GM12878 (cell line): ENCODE results near the gene EPO. TPM values are rescaled to one million over a fixed set of nuclear protein-coding genes. Genes with fewer than 3 reads are reported as not detected.

Experiments
- ATAC-seq: fragments of 200-7000 bp; cut with Tn5 transposase; 3 replicates; pipeline ENCODE4 v1.9.1; 2020; ENCODE audit warnings: mild to moderate bottlenecking, moderate library complexity
- BruUV-seq: library from RNA; stranded (reverse); fragments of 400-500 nt; replicated peaks from 2 replicates; lab custom pipeline; 2021; lab: Mats Ljungman, UMichigan
- CTCF ChIA-PET: fragments of 300-600 bp; sonication (Branson Sonifier 250); formaldehyde crosslinking; extraction: SDS; loops from one replicate; lab custom pipeline; 2021; ENCODE audit warnings: inconsistent platforms; lab: Yijun Ruan, JAX
- POLR2A ChIA-PET: fragments of 350-600 bp; formaldehyde crosslinking; extraction: SDS; loops from one replicate; lab custom pipeline; 2021; ENCODE audit warnings: inconsistent platforms; lab: Charles Lee
- RAD21 ChIA-PET: fragments of 300-600 bp; sonication (Branson Sonifier 250); formaldehyde crosslinking; loops from one replicate; lab custom pipeline; 2023; ENCODE audit warnings: antibody characterized with exemption; ENCODE audit not compliant: unreplicated experiment; lab: Charles Lee
- SMC1A ChIA-PET: fragments of 300-600 bp; sonication (Branson Sonifier 250); formaldehyde crosslinking; loops from one replicate; lab custom pipeline; 2023; ENCODE audit not compliant: unreplicated experiment, uncharacterized antibody; lab: Charles Lee
- DNase-seq: peaks from one replicate; pipeline ENCODE4 v3.0.0-alpha.2; 2011; ENCODE audit warnings: low read depth, low spot score
- FAIRE-seq: peaks from 3 replicates; lab custom pipeline; 2011; peaks lifted over from hg19 to GRCh38; lab: Jason Lieb, UNC
- H2AFZ ChIP-seq: 2 replicates; pipeline ENCODE4 v1.6.0; 2011; ENCODE audit warnings: low read depth, low read length, control low read depth; ENCODE audit not compliant: control insufficient read depth
- H3K27ac ChIP-seq: 2 replicates; pipeline ENCODE4 v1.5.1; 2011; ENCODE audit warnings: control low read depth; ENCODE audit not compliant: control insufficient read depth, insufficient read depth
- H3K27me3 ChIP-seq, 2 experiments: replicated peaks in 1 of 2; 2 replicates each; pipeline versions ENCODE4 v1.6.0 to v1.6.1; 2011; ENCODE audit warnings: low read length in 1 of 2; ENCODE audit not compliant: control insufficient read depth in 2 of 2, insufficient read depth in 2 of 2
- H3K36me3 ChIP-seq, 2 experiments: 2 replicates each; pipeline ENCODE4 v1.5.1; 2011; ENCODE audit warnings: low read length in 1 of 2; ENCODE audit not compliant: control insufficient read depth in 2 of 2, insufficient read depth in 2 of 2
- H3K4me1 ChIP-seq: 2 replicates; pipeline ENCODE4 v1.6.1; 2011; ENCODE audit warnings: mild to moderate bottlenecking, low read length, moderate library complexity, mixed read lengths; ENCODE audit not compliant: control insufficient read depth, insufficient read depth
- H3K4me2 ChIP-seq: 2 replicates; pipeline ENCODE4 v1.6.0; 2011; ENCODE audit warnings: control low read depth; ENCODE audit not compliant: control insufficient read depth, insufficient read depth
- H3K4me3 ChIP-seq: fragments of 200-600 bp; sonication (generic); 2 replicates; pipeline ENCODE4 v1.5.1; 2016
- H3K79me2 ChIP-seq: 2 replicates; pipeline ENCODE4 v1.6.0; 2011; ENCODE audit warnings: low read length; ENCODE audit not compliant: control insufficient read depth, insufficient read depth
- H3K9ac ChIP-seq: 2 replicates; pipeline ENCODE4 v1.8.0; 2011; ENCODE audit warnings: low read length, control low read depth, mixed read lengths; ENCODE audit not compliant: control insufficient read depth, insufficient read depth
- H3K9me3 ChIP-seq: replicated peaks from 3 replicates; pipeline ENCODE4 v1.5.1; 2011; ENCODE audit warnings: mild to moderate bottlenecking, low read length; ENCODE audit not compliant: control insufficient read depth, insufficient read depth
- H4K20me1 ChIP-seq: 2 replicates; pipeline ENCODE4 v1.6.0; 2011; ENCODE audit not compliant: control insufficient read depth, insufficient read depth
- BHLHE40 ChIP-seq, 2 experiments: fragments of 450-650 bp in 1 of 2; IDR thresholded peaks; 2 replicates each; pipeline ENCODE4 v1.6.1; 2011 to 2017; ENCODE audit warnings: low read depth in 2 of 2, borderline replicate concordance in 1 of 2, improper control_type of control experiment in 1 of 2, low read length in 1 of 2, mild to moderate bottlenecking in 1 of 2
- CUX1 ChIP-seq: IDR thresholded peaks from 2 replicates; pipeline ENCODE4 v1.6.1; 2012; ENCODE audit warnings: improper control_type of control experiment, low read depth, low read length; ENCODE audit not compliant: insufficient replicate concordance
- JUND ChIP-seq: IDR thresholded peaks from 2 replicates; pipeline ENCODE4 v1.6.1; 2012; ENCODE audit warnings: low read depth, mild to moderate bottlenecking, low read length, improper control_type of control experiment, moderate library complexity
- KDM1A ChIP-seq: fragments of 200-600 bp; sonication (generic); IDR thresholded peaks from 2 replicates; pipeline ENCODE4 v1.6.1; 2016; ENCODE audit warnings: borderline replicate concordance
- PML ChIP-seq: IDR thresholded peaks from 2 replicates; pipeline ENCODE4 v1.6.1; 2012; ENCODE audit warnings: low read length, inconsistent platforms
- ZBED1 ChIP-seq: IDR thresholded peaks from 2 replicates; pipeline ENCODE4 v1.6.1; 2016; ENCODE audit warnings: borderline replicate concordance
- WGBS: methylation state at CpG from one replicate; pipeline ENCODE4 v1.1.6; 2016; ENCODE audit warnings: low lambda C conversion rate; ENCODE audit not compliant: insufficient replicate concordance, insufficient coverage; ENCODE audit errors: missing lambda C conversion rate; 5-methylcytosine and 5-hydroxymethylcytosine counted together
- in situ Hi-C: fragments of 300-500 bp; cut with MboI; formaldehyde crosslinking; loops from 9 replicates; pipeline ENCODE4 v1.14.3; 2018; ENCODE audit warnings: mixed read lengths
- intact Hi-C: fragments of 100-400 bp; cut with micrococcal nuclease; formaldehyde crosslinking; loops from one replicate; pipeline ENCODE4 v1.14.2; 2022; ENCODE audit not compliant: unreplicated experiment
- polyA plus RNA-seq, 11 experiments: library from polyadenylated mRNA; depleted of rRNA in 4 of 11; unstranded in 6 of 11; stranded (reverse) in 5 of 11; fragments of >200 nt; fragmentation: Nextera tagmentation in 4 of 11; fragmentation: Illumina TruSeq in 1 of 11; extraction: Ambion mirVana in 4 of 11; extraction: Trizol in 1 of 11; gene quantifications; 1 replicate in 1 of 11; 2 replicates in 10 of 11; pipeline versions ENCODE4 v1.2.1 to v1.2.3, GENCODE V29; 2011 to 2016; ENCODE audit warnings: inconsistent platforms in 2 of 11, missing spikeins in 2 of 11, low read depth in 1 of 11
- total RNA-seq, 4 experiments: library from RNA; depleted of rRNA in 3 of 4; stranded (reverse); fragments of >200 nt in 3 of 4; fragmentation: Illumina TruSeq in 1 of 4; extraction: Trizol in 1 of 4; gene quantifications; 2 replicates each; pipeline versions ENCODE4 v1.2.1 to v1.2.3, GENCODE V29; 2013 to 2021

EPO gene
- total and polyA plus RNA-seq, 10 of the 15 experiments (the other 5 are each of a cell fraction or from before 2014, with no cell fraction given): 0.06 to 0.19 TPM; not detected in 8

DNA sequence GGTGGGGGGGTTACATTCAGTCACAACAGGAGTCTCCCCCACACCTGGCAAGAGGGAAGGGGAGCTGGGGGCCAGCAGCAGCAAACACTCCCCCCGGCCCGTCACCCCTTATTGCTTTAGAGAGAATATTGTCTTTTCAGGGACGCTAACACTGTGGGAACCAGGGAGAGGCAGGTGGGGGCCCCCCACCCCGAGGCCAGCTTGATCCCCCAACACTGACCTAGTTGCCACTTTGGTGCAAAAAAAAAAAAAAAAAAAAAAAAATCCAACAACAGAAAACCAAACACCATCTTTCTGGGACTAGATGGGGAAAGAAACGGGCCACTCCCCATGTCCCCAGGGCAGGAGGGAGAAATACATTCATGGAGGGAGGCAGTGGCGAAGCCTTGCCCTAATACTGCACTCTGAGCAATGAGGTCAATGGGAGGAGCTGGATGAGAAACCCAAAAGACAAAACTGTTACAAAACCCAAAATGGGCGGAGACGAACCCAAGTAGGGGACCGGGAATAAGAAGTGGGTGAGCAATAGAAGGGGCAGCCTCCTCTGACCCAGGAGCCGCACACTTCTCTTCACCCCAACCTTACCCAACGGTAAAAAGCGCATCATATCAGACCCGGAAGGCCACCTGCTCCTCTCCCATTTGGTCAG, 40.2 kb upstream of the EPO start:
- BruUV-seq: TSS peak; percentile 56
- no peak overlapping the region for H3K9ac ChIP-seq
- H3K4me3 ChIP-seq: no peak overlapping the region
- POLR2A ChIA-PET: interaction anchor here (0.5 to 0.6 kb wide), 3 partner anchors 15 to 518 kb away, joined by 3 to 5 read pairs (median 3); no protein-coding TSS in a partner anchor
- no peak overlapping the region for H3K4me2 ChIP-seq
- no peaks in the 10 kb centered on the region for H4K20me1 ChIP-seq
- H2AFZ ChIP-seq: no peak overlapping the region
- no peaks in the 10 kb centered on the region for H3K9me3 ChIP-seq
- no peaks in the 10 kb centered on the region for H3K4me1 ChIP-seq
- WGBS: 80% methylated on average over 13 of the region's 13 CpGs
- no peak overlapping the region for H3K27ac ChIP-seq
- CTCF ChIA-PET: interaction anchor here (1.2 to 6.3 kb wide), 2 partner anchors 11 to 26 kb away, joined by 3 to 57 read pairs; partner anchors contain the start of gene POP7
- TF ChIP-seq KDM1A (no peak), BHLHE40 (IDR thresholded peaks at IDR 0.05; ENCODE audit: borderline replicate concordance in 1 of 2, low read depth in 2 of 2, low read length in 1 of 2) (no peak), PML (no peak), JUND (no peak), CUX1 (no peak), ZBED1 (no peak)
- peaks cover 10% of the 10 kb centered on the region for H3K79me2 ChIP-seq
- in situ Hi-C loops: loop anchor here (25.0 kb wide), 1 partner anchor 218 kb away; the partner anchor contains the start of gene SPACDR
- FAIRE-seq (no peak), ATAC-seq (no peak), DNase-seq (no peak)
- RAD21 ChIA-PET: interaction anchor here (0.7 kb wide), 2 partner anchors 26 to 575 kb away, joined by 3 read pairs; partner anchors contain the start of gene POP7
- intact Hi-C loops: no loop called here
- H3K27me3 ChIP-seq: no peaks in the 10 kb centered on the region
- peaks cover 4 to 51% of the 10 kb centered on the region in 2 experiments; a peak in 3 of 4 replicates for H3K36me3 ChIP-seq
- SMC1A ChIA-PET: interaction anchor here (1.0 kb wide), 1 partner anchor 13 kb away, joined by 3 read pairs; no protein-coding TSS in a partner anchor
